Measurements from ENCODE around the gene PRR12.

Gene PRR12

DNA sequence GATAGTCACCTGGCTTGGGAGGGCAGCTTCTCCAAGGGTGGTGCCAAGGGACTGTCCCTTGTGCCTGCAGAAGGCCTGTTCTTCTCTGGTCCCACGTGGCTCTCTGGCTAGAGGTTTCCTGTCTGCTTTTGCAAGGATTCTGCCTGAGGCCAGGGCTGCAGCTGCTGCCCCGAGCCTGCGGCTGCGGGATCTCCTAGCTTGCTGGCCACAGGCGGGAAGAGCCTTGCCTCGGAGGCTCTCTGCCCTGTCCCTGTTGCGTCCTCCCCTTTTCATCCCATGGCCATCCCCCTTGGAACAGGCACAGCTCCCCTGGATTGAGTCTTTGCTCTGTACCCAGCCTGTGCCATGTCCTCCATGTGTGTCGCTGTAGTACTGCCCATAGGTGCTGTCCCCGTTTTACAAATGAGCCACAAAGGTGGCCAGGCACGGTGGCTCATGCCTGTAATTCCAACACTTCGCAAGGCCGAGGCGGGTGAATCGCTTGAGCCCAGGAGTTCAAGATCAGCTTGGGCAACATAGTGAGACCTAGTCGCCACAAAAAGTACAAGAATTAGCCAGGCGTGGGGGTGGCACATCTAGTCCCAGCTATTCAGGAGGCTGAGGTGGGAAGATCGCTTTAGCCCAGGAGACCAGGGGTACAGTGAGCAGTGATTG is 65.6 kb downstream of the PRR12 start:
- Histone ChIP-seq H3K36me3 (ENCODE audit: control insufficient read depth, low read depth, low read length) (peaks cover 54% of the 10 kb centered on the region), H3K4me3 (ENCODE audit: low read length) (no peak overlapping the region), H3K9ac (ENCODE audit: low read length) (no peak overlapping the region), H3K27me3 (ENCODE audit: control insufficient read depth, insufficient read depth, low read length) (no peaks in the 10 kb centered on the region), H3K9me3 (ENCODE audit: control insufficient read depth, low read depth, low read length) (no peaks in the 10 kb centered on the region), H3K27ac (ENCODE audit: low read length) (no peak overlapping the region), H3K4me1 (ENCODE audit: control insufficient read depth, low read depth, low read length) (no peaks in the 10 kb centered on the region)

- no peak overlapping the region for H3K4me3 ChIP-seq (ENCODE audit: low read length)
- H3K36me3 ChIP-seq (ENCODE audit: control insufficient read depth, low read depth, low read length): peaks cover 61% of the 10 kb centered on the region
These were observed 66.6 kb downstream of the PRR12 start for GRCh38 chr19:49657493-49658138.

DNA sequence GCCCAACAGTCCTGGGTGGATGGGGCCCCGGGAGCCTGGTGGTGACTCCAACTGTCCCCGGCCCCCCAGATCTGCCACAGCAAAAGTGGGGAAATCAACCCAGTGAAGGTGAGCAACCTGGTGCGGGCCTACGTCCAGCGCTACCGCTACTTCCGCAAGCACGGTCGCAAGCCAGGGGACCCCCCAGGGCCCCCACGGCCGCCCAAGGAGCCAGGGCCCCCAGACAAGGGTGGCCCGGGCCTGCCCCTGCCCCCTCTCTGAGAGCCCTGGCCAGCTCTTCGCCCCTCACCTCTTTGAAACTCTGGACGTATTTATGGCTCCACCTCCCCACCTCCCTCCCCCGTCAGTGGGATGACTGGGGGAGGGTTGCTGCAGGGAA is 67.1 kb downstream of the PRR12 start:
- Histone ChIP-seq H3K36me3 (ENCODE audit: control insufficient read depth, low read depth, low read length) (peaks cover 59% of the 10 kb centered on the region), H3K27ac (ENCODE audit: low read length) (no peak overlapping the region)

More at GRCh38 chr19:49657493-49658138, 66.6 kb downstream of the PRR12 start:
- Histone ChIP-seq H3K9ac (ENCODE audit: low read length) (no peak overlapping the region), H3K4me1 (ENCODE audit: control insufficient read depth, low read depth, low read length) (no peaks in the 10 kb centered on the region), H3K27me3 (ENCODE audit: control insufficient read depth, insufficient read depth, low read length) (no peaks in the 10 kb centered on the region), H3K9me3 (ENCODE audit: control insufficient read depth, low read depth, low read length) (no peaks in the 10 kb centered on the region), H3K27ac (ENCODE audit: low read length) (no peak overlapping the region)

GRCh38 chr19:49658566-49659442 is 67.8 kb downstream of the PRR12 start:
- no peak overlapping the region for H3K9ac ChIP-seq (ENCODE audit: low read length)
- H3K9me3 ChIP-seq (ENCODE audit: control insufficient read depth, low read depth, low read length): no peaks in the 10 kb centered on the region
- no peak overlapping the region for H3K27ac ChIP-seq (ENCODE audit: low read length)
- no peak overlapping the region for H3K4me3 ChIP-seq (ENCODE audit: low read length)
- no peaks in the 10 kb centered on the region for H3K4me1 ChIP-seq (ENCODE audit: control insufficient read depth, low read depth, low read length)
- H3K27me3 ChIP-seq (ENCODE audit: control insufficient read depth, insufficient read depth, low read length): no peaks in the 10 kb centered on the region
- peaks cover 53% of the 10 kb centered on the region for H3K36me3 ChIP-seq (ENCODE audit: control insufficient read depth, low read depth, low read length)

More for the DNA sequence above, 67.1 kb downstream of the PRR12 start:
- Histone ChIP-seq H3K4me3 (ENCODE audit: low read length) (no peak overlapping the region), H3K9ac (ENCODE audit: low read length) (no peak overlapping the region), H3K4me1 (ENCODE audit: control insufficient read depth, low read depth, low read length) (no peaks in the 10 kb centered on the region), H3K27me3 (ENCODE audit: control insufficient read depth, insufficient read depth, low read length) (no peaks in the 10 kb centered on the region), H3K9me3 (ENCODE audit: control insufficient read depth, low read depth, low read length) (no peaks in the 10 kb centered on the region)

DNA sequence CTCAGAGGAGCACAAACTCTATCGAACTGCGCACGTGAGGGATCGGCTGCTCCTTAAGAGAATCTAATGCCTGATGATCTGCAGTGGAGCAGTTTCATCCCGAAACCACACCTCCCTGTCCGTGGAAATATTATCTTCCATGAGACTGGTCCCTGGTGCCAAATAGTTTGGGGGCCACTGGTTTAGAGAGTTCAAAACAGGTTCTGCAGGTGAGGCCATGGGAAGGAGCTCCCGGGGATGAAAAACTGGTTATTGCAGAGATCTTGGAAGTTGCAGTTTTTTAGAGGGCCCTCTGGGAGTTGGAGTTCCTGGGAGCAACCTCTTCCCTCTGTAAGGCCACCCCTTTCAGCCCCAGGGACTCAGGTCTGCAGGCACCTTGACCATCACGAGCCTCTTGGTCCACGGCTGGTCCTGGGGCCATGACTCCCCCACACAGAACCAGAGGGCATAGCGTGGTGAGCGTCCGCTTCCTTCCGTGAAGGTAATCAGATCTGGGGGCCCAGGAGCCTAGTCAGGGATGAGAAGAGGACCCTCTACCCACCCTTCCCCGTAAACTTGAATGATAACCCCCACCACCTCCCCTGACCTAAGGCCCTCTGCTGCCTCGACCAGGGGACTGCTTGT is 69.5 kb downstream of the PRR12 start:
- Histone ChIP-seq H3K9me3 (ENCODE audit: control insufficient read depth, low read depth, low read length) (no peaks in the 10 kb centered on the region), H3K9ac (ENCODE audit: low read length) (no peak overlapping the region), H3K4me3 (ENCODE audit: low read length) (no peak overlapping the region), H3K4me1 (ENCODE audit: control insufficient read depth, low read depth, low read length) (no peaks in the 10 kb centered on the region), H3K27ac (ENCODE audit: low read length) (no peak overlapping the region), H3K36me3 (ENCODE audit: control insufficient read depth, low read depth, low read length) (peaks cover 39% of the 10 kb centered on the region), H3K27me3 (ENCODE audit: control insufficient read depth, insufficient read depth, low read length) (no peaks in the 10 kb centered on the region)

GRCh38 chr19:49662011-49662410 is 71.0 kb downstream of the PRR12 start:
- Histone ChIP-seq H3K9ac (ENCODE audit: low read length) (no peak overlapping the region), H3K36me3 (ENCODE audit: control insufficient read depth, low read depth, low read length) (peaks cover 39% of the 10 kb centered on the region), H3K4me3 (ENCODE audit: low read length) (no peak overlapping the region), H3K27ac (ENCODE audit: low read length) (no peak overlapping the region), H3K4me1 (ENCODE audit: control insufficient read depth, low read depth, low read length) (peaks cover 5% of the 10 kb centered on the region), H3K27me3 (ENCODE audit: control insufficient read depth, insufficient read depth, low read length) (no peaks in the 10 kb centered on the region), H3K9me3 (ENCODE audit: control insufficient read depth, low read depth, low read length) (no peaks in the 10 kb centered on the region)

GRCh38 chr19:49663224-49663623 is 72.2 kb downstream of the PRR12 start:
- peaks cover 5% of the 10 kb centered on the region for H3K4me1 ChIP-seq (ENCODE audit: control insufficient read depth, low read depth, low read length)
- H3K4me3 ChIP-seq (ENCODE audit: low read length): no peak overlapping the region
- H3K36me3 ChIP-seq (ENCODE audit: control insufficient read depth, low read depth, low read length): peaks cover 32% of the 10 kb centered on the region
- no peaks in the 10 kb centered on the region for H3K27me3 ChIP-seq (ENCODE audit: control insufficient read depth, insufficient read depth, low read length)
- H3K9me3 ChIP-seq (ENCODE audit: control insufficient read depth, low read depth, low read length): no peaks in the 10 kb centered on the region
- H3K9ac ChIP-seq (ENCODE audit: low read length): no peak overlapping the region
- H3K27ac ChIP-seq (ENCODE audit: low read length): no peak overlapping the region

- H3K4me1 ChIP-seq (ENCODE audit: control insufficient read depth, low read depth, low read length): peaks cover 5% of the 10 kb centered on the region
- peak overlapping the region; percentile 72 for H3K9ac ChIP-seq (ENCODE audit: low read length)
- peaks cover 28% of the 10 kb centered on the region for H3K36me3 ChIP-seq (ENCODE audit: control insufficient read depth, low read depth, low read length)
- no peaks in the 10 kb centered on the region for H3K9me3 ChIP-seq (ENCODE audit: control insufficient read depth, low read depth, low read length)
- peak overlapping the region; percentile 55 for H3K27ac ChIP-seq (ENCODE audit: low read length)
- no peaks in the 10 kb centered on the region for H3K27me3 ChIP-seq (ENCODE audit: control insufficient read depth, insufficient read depth, low read length)
- peak overlapping the region; percentile 98 for H3K4me3 ChIP-seq (ENCODE audit: low read length)
These were observed 73.4 kb downstream of the PRR12 start for GRCh38 chr19:49664171-49665035.

DNA sequence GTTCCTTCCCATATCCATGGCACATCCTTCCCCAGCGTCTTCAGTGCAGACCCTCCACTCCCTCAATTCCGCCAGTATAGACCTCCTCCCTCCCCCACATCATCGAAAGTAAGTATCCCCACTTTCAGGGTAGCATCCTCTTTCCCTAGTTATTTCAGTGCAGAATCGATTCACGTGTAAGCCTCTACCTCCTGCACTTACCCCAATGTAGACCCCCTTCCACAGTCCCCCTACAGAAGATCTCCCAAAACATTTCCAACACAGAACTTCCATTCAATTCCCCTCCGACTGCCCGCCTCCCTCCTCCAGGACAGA is 74.0 kb downstream of the PRR12 start:
- Histone ChIP-seq H3K9ac (ENCODE audit: low read length) (peak overlapping the region; percentile 72), H3K27me3 (ENCODE audit: control insufficient read depth, insufficient read depth, low read length) (no peaks in the 10 kb centered on the region), H3K4me1 (ENCODE audit: control insufficient read depth, low read depth, low read length) (peaks cover 5% of the 10 kb centered on the region), H3K36me3 (ENCODE audit: control insufficient read depth, low read depth, low read length) (peaks cover 25% of the 10 kb centered on the region), H3K4me3 (ENCODE audit: low read length) (peak overlapping the region; percentile 98), H3K9me3 (ENCODE audit: control insufficient read depth, low read depth, low read length) (no peaks in the 10 kb centered on the region), H3K27ac (ENCODE audit: low read length) (peak overlapping the region; percentile 55)

- H3K27me3 ChIP-seq (ENCODE audit: control insufficient read depth, insufficient read depth, low read length): no peaks in the 10 kb centered on the region
- peak within 1 kb of the TSS; percentile 98 for H3K4me3 ChIP-seq (ENCODE audit: low read length)
- no peaks in the 10 kb centered on the region for H3K9me3 ChIP-seq (ENCODE audit: control insufficient read depth, low read depth, low read length)
- H3K27ac ChIP-seq (ENCODE audit: low read length): peak within 1 kb of the TSS; percentile 55
- peaks cover 5% of the 10 kb centered on the region for H3K4me1 ChIP-seq (ENCODE audit: control insufficient read depth, low read depth, low read length)
- H3K36me3 ChIP-seq (ENCODE audit: control insufficient read depth, low read depth, low read length): peaks cover 27% of the 10 kb centered on the region
- peak within 1 kb of the TSS; percentile 72 for H3K9ac ChIP-seq (ENCODE audit: low read length)
These were observed 74.6 kb downstream of the PRR12 start, which contains the start of the genes BCL2L12 and IRF3 for GRCh38 chr19:49665351-49666119. Gene BCL2L12, plus strand, starts transcription at chr19:49665933. Its CDS starts 760 bp downstream, at chr19:49666693. Gene IRF3, minus strand, starts transcription at chr19:49665857. Its CDS starts 1,019 bp downstream, at chr19:49664838.
